ENCODE data around the gene TAL1.

The TAL1 gene

DNA sequence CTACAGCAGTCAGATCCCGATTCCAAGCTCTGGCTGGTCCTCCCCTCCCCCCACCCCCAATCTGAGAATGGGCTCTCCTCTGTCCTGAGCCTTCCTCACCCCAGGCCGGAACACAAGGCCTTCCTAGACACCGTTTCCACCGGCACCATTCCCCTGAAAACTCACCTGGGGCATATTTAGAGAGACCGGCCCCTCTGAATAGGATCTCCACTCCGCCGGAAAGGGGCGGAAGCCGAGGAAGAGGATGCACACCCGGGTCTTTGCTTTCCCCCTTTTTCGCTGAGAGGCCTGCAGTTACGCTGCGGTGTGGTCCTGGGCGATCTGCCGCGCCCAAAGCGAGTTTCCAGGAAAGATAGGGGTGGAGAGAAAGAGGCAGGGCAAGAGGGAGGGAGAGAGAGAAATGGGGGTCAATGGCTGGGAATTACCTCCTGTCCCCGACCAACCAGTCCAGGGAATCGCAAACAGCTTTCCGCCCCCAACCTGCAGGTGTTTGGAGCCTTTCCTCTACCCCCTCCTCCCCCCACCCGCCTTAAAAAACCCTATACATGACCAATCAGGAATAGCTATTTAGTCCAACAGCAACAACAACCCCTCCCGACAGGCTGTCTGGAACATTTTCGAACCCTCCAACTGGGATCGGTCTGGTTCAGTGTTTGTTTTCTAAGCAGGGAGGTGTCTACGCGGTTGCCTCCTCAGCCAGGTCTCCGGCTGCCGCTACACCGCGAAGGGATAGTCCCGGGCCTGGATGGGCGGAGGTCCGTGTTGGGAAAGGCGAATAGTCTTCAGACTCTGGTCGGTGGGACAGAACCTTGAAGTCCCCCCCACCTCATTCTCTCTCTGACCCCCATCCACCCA lies 2.8 kb downstream of the TAL1 start:
- no peak for DNase-seq

- DNase-seq = no peak
Measured at GRCh38 chr1:47228644-47229030, 3.4 kb downstream of the TAL1 start.

DNA sequence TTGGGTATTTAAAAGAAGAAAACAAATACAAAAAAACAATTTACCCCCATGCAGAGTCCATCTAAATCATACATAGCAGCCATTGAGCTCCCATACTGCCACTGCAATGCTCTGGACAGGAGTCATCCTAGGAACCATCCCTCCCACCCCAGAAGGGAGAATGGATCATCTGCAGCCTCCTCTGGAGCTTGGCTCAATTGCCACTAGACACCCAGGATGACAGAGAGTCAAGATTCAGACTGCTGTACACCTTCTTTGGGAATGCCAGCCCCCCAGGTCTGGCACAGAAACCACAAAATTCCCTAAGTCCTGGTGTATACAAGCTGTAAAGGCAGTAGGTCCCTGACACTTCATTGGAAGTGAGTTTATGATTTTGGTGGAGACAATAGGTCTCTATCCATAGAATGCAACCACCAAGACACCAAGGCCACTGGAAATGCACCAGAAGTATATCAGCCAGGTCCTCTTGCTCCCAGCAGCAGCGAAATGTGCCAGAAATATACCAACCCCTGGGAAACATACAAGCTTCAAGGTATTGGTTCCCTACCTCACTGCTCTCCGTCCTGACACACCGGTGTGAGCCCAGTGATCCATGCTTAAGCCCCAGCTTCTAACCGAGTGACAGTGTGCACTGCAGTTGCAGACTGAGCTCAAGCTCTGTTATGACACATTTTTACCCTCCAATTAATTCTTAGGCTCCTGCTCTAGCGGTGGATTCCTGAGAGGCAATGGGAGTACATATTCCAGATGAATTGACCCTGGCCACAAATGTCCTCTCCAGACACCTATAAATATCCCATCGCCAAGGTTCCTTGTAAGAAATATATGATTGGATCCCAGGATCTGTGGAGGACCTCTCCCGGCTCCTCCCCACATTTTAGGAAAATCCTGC lies 4.4 kb downstream of the TAL1 start:
- no peak for DNase-seq

GRCh38 chr1:47226839-47227215 lies 5.2 kb downstream of the TAL1 start:
- DNase-seq = no peak

DNA sequence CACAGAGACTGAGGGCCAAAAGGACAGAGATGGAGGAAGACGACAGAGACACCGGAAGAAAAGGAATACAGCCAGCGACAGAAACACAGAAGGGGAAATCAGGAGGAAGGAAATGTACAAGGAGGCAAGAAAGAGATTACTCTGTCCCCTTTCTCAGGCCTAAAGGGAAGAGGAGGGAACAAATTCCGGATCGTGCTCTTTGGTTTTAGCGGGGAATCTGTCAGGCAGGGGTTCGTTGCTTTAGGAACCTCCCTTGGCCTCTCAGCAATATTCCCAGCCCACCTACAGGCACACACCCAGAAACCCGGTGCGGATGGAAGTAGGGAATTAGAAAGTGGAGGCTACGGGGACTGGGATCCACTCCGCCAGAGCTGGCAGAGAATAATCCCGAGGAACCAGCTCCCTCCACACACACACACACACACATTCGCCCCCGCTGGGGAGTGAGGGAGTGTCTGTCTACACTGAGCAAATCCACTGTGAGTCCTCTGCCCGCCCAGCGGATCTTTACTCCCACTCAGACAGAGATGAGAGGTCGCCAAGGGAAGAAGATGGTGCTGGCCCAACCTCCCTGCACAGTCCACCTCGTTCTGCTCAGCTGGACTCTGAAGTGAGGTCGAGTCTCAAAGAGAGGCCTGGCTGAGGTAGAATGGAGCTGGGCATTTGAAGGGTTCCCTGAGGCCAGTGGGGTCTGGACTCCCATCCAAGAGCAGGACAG lies 5.7 kb downstream of the TAL1 start:
- no peak for DNase-seq

- no peak for DNase-seq
Measured at GRCh38 chr1:47225430-47226100, 6.5 kb downstream of the TAL1 start.

DNA sequence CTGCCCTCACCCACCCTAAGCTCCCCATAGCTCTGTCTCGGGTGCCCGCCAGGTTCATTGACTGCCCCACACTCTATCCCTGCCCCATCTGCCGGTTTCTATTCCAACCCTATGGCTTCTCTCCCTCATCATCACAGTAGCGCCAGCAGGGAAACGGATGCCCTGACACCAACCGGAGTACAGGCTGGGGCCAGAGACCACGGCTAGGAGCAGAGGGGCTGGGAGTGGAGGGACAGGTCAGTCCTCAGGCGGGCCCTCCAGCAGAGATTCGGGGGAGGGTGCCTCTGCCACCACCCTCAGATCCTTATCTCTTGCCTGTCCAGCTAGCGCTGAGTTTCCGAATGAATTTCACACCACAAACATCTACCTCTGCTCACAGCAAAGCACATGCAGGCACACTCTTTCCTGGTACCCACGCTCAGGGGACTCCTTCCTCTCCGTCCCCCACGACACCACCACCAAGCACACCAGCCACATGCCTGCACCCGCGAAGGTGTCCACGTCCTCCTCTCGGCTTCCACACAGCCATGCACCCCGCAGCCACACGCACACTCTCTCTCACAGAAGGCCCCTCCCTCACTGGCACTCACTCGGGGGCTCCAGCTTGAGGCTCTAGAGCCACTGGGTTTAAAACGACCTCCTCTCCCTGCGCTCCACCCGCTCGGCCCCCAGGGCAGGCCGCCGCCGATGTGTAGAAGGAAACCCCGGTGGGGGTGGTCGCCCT lies 7.2 kb downstream of the TAL1 start:
- no peak for DNase-seq

DNA sequence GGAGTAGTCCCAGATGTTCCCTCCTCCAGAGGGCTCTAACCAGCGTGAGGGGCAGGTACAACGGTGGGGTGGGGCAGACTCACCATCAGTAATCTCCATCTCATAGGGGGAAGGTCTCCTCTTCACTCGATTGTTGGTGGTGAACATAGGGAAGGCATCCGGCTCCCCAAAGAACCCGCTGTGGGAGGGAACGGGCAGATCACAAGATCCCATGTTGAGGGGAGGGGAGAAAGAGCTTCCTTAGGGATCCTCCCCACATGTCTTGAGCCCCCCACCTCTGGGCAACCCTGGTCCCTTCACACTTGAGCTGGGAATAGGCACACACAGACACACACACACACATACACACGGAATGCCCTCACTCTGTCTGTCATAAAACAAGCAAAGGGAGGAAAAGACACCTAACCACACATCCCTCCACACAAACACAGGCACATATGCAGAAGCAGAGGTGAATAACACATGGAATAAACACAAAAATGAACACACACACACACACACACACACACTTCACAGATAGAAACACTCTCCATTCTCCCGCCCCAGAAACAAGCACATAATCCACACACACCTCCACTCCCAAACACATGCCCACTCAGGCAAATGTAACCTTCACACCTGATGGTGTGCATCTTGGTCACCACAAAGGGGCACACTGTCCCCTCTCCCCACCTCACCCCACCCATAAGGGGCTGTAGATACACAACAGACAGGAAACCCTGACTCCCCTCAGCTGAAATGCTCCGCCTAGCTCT lies 7.9 kb downstream of the TAL1 start:
- no peak for DNase-seq

- no peak for DNase-seq
Measured at GRCh38 chr1:47223174-47223920, 8.7 kb downstream of the TAL1 start.

DNA sequence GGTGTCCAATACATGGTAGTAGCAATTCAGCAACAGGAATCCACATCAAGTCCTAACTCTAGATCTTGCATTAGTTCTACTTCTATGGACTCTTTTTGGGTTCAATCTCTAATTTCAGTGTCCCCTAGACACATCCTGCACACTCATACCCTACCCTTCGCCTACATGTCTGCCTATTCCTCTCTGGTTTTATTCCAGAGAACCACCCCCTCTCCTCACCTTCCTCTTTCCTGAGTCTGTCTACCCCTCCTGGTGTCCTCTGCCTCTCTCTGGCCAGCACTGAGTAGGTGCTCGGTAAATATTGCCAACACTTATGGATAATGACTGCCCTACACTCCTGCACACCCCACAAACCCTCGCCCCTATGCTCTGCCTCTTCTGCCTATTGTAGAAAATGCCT lies 9.5 kb downstream of the TAL1 start:
- no peak for DNase-seq

- DNase-seq = no peak
Measured at GRCh38 chr1:47219590-47220220, 12.3 kb downstream of the TAL1 start.

DNA sequence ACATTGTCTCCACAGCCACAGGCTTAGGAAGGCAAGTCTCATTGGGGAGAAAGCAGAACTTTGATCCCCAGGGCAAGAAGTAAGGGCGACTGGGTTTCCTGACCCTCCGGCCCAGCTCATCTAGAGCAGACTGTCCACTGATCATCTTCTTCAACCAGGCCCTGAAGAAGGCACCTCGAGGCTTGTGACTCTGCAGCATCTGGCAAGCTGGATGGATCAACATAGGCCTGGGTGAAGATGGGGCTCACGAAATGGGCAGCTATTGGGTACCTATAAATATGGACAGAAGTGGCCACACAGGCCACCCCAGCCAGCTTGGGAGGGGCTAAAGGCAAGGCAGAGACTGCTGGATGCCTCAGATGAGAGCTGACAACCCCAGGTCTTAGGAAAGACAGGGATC lies 13.0 kb downstream of the TAL1 start:
- no peak for DNase-seq

- no peak for DNase-seq
Measured at GRCh38 chr1:47216278-47217059, 15.6 kb downstream of the TAL1 start.

DNA sequence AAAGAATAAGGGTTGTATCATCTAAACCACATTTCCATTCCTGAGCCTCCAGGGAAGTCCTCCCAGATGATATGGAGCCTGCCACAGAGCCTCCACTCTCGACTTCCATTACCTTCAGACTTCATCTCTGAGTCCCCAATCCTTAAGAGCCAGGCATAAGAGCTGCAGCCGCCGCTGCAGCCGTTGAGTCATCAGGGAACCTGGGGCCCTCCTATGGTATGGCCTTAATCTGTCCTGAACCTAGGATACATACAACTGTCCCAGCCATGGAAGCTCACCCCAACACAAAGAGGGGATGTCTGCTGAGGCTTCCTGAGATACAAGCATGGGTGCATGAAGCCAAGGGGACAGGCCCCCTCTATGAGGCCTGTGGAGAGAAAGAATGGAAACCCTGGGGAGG lies 16.3 kb downstream of the TAL1 start:
- DNase-seq = no peak

GRCh38 chr1:47214549-47214948 lies 17.5 kb downstream of the TAL1 start:
- no peak for DNase-seq

DNA sequence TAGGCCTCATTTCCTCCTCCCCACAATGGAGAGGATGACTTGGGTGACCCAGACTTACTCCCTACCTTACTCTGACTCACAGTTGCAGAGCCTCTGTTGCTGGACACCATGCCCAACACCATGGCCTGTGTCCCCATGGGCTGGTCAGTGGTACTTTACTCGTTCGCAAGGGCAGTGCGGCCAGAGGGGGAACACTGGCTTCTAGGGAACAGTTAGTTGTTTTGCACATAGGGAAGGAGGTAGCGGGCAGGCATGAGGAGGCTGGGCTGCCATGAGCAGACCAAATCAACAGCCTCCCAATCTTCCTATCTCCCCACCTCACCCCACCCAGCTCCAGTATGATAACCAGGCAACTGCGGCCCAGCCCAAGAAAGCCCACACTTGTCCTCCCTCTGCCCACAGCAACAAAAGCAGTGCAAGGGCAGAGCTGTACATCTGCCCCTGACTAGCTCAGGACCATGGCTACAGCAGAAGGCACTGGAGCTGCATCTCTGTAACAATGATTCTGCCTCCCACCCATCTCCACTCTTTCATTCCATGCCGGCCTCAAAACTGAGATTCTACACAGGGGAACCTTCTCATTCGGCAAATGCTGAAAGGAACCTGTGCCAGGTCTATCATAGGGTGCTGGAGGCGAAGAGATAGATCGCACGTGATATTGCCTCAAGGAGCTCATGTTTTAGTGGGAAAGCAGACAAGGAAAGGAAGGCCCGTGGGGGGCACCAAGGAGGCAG lies 18.6 kb downstream of the TAL1 start:
- no peak for DNase-seq

- no peak for DNase-seq
Measured at GRCh38 chr1:47212636-47213229, 19.3 kb downstream of the TAL1 start.

GRCh38 chr1:47211796-47212269 lies 20.2 kb downstream of the TAL1 start:
- DNase-seq = no peak

All from activated CD4-positive, alpha-beta T cell treated with anti-CD3 and anti-CD28 coated beads, Interleukin-2, Interleukin-6, amounts not matched to agents 100 ng/mL and 50 ng/mL, durations not matched to agents 16 hours and 8 hours (primary cell).